Progenitor cell of endocrine pancreas (in vitro differentiated cells): ENCODE data around the gene GAA. TPM values are rescaled to one million over a fixed set of nuclear protein-coding genes. Genes with fewer than 3 reads are reported as not detected.

ENCODE experiments used
- DNase-seq: peaks from one replicate; pipeline ENCODE4 v3.0.0; 2021; ENCODE audit warnings: low spot score; ENCODE audit not compliant: unreplicated experiment
- H3K27ac Mint-ChIP-seq: 2 replicates; pipeline ENCODE4 v1.8.0; 2021; ENCODE audit warnings: mild to moderate bottlenecking, moderate library complexity, mixed read lengths
- H3K27me3 Mint-ChIP-seq: 2 replicates; pipeline ENCODE4 v1.8.0; 2021; ENCODE audit warnings: mixed read lengths
- H3K36me3 Mint-ChIP-seq: 2 replicates; pipeline ENCODE4 v1.8.0; 2022; ENCODE audit warnings: mixed read lengths; ENCODE audit not compliant: insufficient read depth
- H3K4me1 Mint-ChIP-seq: 2 replicates; pipeline ENCODE4 v1.8.0; 2021; ENCODE audit warnings: low read depth, mixed read lengths
- H3K4me3 Mint-ChIP-seq: 2 replicates; pipeline ENCODE4 v1.8.0; 2021; ENCODE audit warnings: low read depth, mild to moderate bottlenecking, moderate library complexity, mixed read lengths
- H3K9me3 Mint-ChIP-seq: 2 replicates; pipeline ENCODE4 v1.8.0; 2021; ENCODE audit warnings: low read depth, mixed read lengths
- CTCF ChIP-seq: fragments of 200-600 bp; sonication (generic); IDR thresholded peaks from one replicate; pipeline ENCODE4 v1.5.0; 2021; ENCODE audit warnings: antibody characterized with exemption, mild to moderate bottlenecking; ENCODE audit not compliant: unreplicated experiment
- long read RNA-seq: library from polyadenylated mRNA; unstranded; transcript quantifications from one replicate; pipeline ENCODE4 v2.0.0, GENCODE V29; 2020
- total RNA-seq: library from RNA; stranded (reverse); gene quantifications from 2 replicates; pipeline ENCODE4 v1.2.1, GENCODE V29; 2021

Gene GAA
- 37.9 and 41.1 TPM in 2 replicates for total RNA-seq
- long read RNA-seq, partial matches to known transcripts = 4 of 11 reads
- long read RNA-seq, other reads (novel, unspliced or antisense) = 4 of 11 reads

DNA sequence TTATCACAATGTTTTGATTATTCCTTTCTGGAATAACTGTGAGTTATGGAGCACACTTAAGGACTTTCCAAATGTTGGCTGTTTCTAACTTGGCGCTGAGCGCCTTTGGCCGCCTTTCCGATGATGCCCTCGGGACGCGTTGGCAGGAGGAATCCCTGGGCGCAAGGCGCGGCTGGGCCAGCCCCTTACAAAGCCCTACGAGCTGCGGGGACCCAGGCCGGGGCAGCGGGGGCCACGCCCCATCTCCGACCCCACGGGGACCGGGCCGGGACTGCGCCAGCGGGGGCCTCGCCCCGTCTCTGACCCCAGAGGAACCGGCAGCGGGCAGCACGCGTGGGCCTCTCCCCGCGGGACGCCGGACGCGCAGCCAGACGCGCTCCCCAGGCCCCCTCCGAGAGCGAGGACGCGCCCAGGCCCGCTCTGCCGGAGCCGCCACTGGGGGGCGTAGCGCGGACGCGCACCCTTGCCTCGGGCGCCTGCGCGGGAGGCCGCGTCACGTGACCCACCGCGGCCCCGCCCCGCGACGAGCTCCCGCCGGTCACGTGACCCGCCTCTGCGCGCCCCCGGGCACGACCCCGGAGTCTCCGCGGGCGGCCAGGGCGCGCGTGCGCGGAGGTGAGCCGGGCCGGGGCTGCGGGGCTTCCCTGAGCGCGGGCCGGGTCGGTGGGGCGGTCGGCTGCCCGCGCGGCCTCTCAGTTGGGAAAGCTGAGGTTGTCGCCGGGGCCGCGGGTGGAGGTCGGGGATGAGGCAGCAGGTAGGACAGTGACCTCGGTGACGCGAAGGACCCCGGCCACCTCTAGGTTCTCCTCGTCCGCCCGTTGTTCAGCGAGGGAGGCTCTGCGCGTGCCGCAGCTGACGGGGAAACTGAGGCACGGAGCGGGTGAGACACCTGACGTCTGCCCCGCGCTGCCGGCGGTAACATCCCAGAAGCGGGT, at the start of gene GAA:
Gene GAA, plus strand, starts transcription at position 571 of the 935 bp plus-strand sequence. CDS start 3,006 bp downstream, outside the sequence.
- peak; percentile 94 for DNase-seq
- peak within 1 kb of the TSS; percentile 93 for H3K4me3 Mint-ChIP-seq
- TF ChIP-seq CTCF = peak; percentile 95
- peaks cover 9% of the 10 kb centered on the region for H3K27me3 Mint-ChIP-seq
- peak within 1 kb of the TSS; percentile 91 for H3K27ac Mint-ChIP-seq
- H3K36me3 Mint-ChIP-seq = no peaks in the 10 kb centered on the region
- no peaks in the 10 kb centered on the region for H3K9me3 Mint-ChIP-seq
- peaks cover 11% of the 10 kb centered on the region for H3K4me1 Mint-ChIP-seq

DNA sequence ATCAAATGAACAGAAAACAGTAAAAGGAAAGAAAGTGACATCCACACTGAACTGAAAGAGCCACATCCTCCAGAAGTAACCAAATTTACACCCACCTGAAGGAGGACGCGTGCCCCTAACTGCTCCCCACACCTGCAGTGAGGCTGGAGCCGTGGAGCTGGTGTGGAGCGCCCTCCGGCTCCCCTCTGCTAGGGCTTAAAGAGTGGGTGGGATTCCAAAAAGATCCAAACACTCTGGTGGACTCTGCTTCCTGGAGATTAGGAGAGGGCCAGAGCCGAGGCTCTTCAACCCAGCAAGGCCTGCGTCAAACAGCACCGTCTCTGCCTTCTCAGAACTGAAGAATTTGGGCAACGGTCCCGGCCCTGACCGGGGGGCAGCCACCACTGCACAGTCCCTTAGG, 49.7 kb upstream of the GAA start:
- H3K27me3 Mint-ChIP-seq = no peaks in the 10 kb centered on the region
- DNase-seq = no peak
- H3K36me3 Mint-ChIP-seq = peaks cover 11% of the 10 kb centered on the region
- H3K4me3 Mint-ChIP-seq = no peak overlapping the region
- H3K9me3 Mint-ChIP-seq = no peaks in the 10 kb centered on the region
- no peaks in the 10 kb centered on the region for H3K4me1 Mint-ChIP-seq
- no peak overlapping the region for H3K27ac Mint-ChIP-seq
- TF ChIP-seq CTCF = no peak

DNA sequence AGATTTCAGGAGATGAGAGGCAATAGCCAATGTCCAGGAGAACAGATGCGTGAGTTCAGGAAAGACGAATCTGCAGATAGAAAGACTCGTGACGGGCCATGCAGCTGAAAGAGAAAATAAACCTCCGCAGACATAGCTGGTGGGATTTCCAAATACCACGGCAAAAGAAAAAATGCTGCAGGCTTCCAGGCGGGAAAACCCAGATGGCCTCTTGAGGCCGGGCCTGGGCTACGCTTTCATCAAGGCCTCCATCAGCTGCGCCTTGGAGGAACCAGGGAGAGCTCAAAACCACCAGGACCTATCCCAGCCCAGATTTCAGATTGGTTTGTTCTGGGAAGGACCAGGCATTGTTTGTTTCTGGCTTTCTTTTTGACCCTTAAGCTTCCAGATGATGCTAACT, 48.3 kb upstream of the GAA start:
- H3K4me1 Mint-ChIP-seq = no peaks in the 10 kb centered on the region
- H3K4me3 Mint-ChIP-seq = no peak overlapping the region
- peaks cover 13% of the 10 kb centered on the region for H3K36me3 Mint-ChIP-seq
- H3K9me3 Mint-ChIP-seq = no peaks in the 10 kb centered on the region
- H3K27ac Mint-ChIP-seq = no peak overlapping the region
- DNase-seq = no peak
- no peaks in the 10 kb centered on the region for H3K27me3 Mint-ChIP-seq
- no peak for TF ChIP-seq CTCF

- H3K9me3 Mint-ChIP-seq = no peaks in the 10 kb centered on the region
- TF ChIP-seq CTCF = no peak
- H3K27me3 Mint-ChIP-seq = no peaks in the 10 kb centered on the region
- no peaks in the 10 kb centered on the region for H3K4me1 Mint-ChIP-seq
- DNase-seq = no peak
- H3K4me3 Mint-ChIP-seq = no peak overlapping the region
- no peak overlapping the region for H3K27ac Mint-ChIP-seq
- H3K36me3 Mint-ChIP-seq = peaks cover 15% of the 10 kb centered on the region
Measured at GRCh38 chr17:80055597-80055996, 45.8 kb upstream of the GAA start.

DNA sequence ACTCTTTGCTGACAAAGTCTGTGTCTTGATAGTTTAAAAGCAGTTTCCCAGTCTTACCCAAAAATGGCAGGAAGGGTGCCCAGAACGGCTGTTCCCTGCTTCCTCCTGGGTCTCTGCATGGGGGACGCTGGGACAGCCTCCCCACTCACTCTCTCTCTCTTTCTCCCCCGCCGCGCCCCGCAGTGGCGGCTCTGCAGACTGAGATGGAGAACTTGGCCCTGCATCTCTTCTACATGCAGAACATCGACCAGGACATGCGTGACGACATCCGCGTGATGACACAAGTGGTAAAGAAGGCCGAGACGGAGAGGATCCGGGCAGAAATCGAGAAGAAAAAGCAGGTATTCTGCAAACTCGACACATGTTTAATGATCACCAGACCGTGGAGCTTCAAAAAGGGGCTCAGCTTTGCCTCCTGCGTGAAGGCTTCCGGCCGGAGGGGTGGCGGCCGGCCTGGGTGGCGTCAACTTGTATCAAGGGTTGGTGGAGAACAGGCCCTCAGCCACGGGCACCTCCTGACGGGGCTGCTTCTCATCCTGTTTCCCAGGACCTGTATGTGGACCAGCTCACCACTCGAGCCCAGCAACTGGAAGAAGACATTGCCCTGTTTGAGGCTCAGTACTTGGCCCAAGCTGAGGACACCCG, 42.9 kb upstream of the GAA start:
- H3K27me3 Mint-ChIP-seq = no peaks in the 10 kb centered on the region
- no peak overlapping the region for H3K27ac Mint-ChIP-seq
- H3K4me3 Mint-ChIP-seq = no peak overlapping the region
- H3K4me1 Mint-ChIP-seq = no peaks in the 10 kb centered on the region
- no peak for TF ChIP-seq CTCF
- H3K9me3 Mint-ChIP-seq = no peaks in the 10 kb centered on the region
- H3K36me3 Mint-ChIP-seq = peaks cover 8% of the 10 kb centered on the region
- no peak for DNase-seq
